ENCODE results near the gene DDAH1.

The DDAH1 gene

GRCh38 chr1:85327759-85328158, 137.2 kb downstream of the DDAH1 start:
- H3K4me3 ChIP-seq (ENCODE audit: low read length): no peak overlapping the region
- no peak for TF ChIP-seq CTCF (IDR thresholded peaks at IDR 0.05; ENCODE audit: insufficient read depth, low read depth, low read length, missing control alignments)
- no peak for DNase-seq (ENCODE audit: low read depth)

GRCh38 chr1:85326851-85327250, 138.1 kb downstream of the DDAH1 start:
- DNase-seq (ENCODE audit: low read depth): no peak
- H3K4me3 ChIP-seq (ENCODE audit: low read length): no peak overlapping the region
- no peak for TF ChIP-seq CTCF (IDR thresholded peaks at IDR 0.05; ENCODE audit: insufficient read depth, low read depth, low read length, missing control alignments)

- TF ChIP-seq CTCF (IDR thresholded peaks at IDR 0.05; ENCODE audit: insufficient read depth, low read depth, low read length, missing control alignments): no peak
- no peak overlapping the region for H3K4me3 ChIP-seq (ENCODE audit: low read length)
- DNase-seq (ENCODE audit: low read depth): peak; percentile 17
Measured at GRCh38 chr1:85326336-85326735, 138.6 kb downstream of the DDAH1 start.

GRCh38 chr1:85325920-85326319, 139.0 kb downstream of the DDAH1 start:
- TF ChIP-seq CTCF (IDR thresholded peaks at IDR 0.05; ENCODE audit: insufficient read depth, low read depth, low read length, missing control alignments): no peak
- H3K4me3 ChIP-seq (ENCODE audit: low read length): no peak overlapping the region
- DNase-seq (ENCODE audit: low read depth): peak; percentile 36

- no peak for TF ChIP-seq CTCF (IDR thresholded peaks at IDR 0.05; ENCODE audit: insufficient read depth, low read depth, low read length, missing control alignments)
Measured at GRCh38 chr1:85323770-85324169, 141.2 kb downstream of the DDAH1 start.

GRCh38 chr1:85322655-85323054, 142.3 kb downstream of the DDAH1 start:
- no peak for TF ChIP-seq CTCF (IDR thresholded peaks at IDR 0.05; ENCODE audit: insufficient read depth, low read depth, low read length, missing control alignments)
- peak; percentile 55 for DNase-seq (ENCODE audit: low read depth)
- H3K4me3 ChIP-seq (ENCODE audit: low read length): no peak overlapping the region

More at GRCh38 chr1:85323770-85324169, 141.2 kb downstream of the DDAH1 start:
- DNase-seq (ENCODE audit: low read depth): no peak
- H3K4me3 ChIP-seq (ENCODE audit: low read length): no peak overlapping the region

- DNase-seq (ENCODE audit: low read depth): peak; percentile 56
- no peak overlapping the region for H3K4me3 ChIP-seq (ENCODE audit: low read length)
- TF ChIP-seq CTCF (IDR thresholded peaks at IDR 0.05; ENCODE audit: insufficient read depth, low read depth, low read length, missing control alignments): no peak
Measured at GRCh38 chr1:85321237-85321964, 143.6 kb downstream of the DDAH1 start.

Data from epithelial cell of esophagus (primary cell).